ENCODE data around the gene SPHKAP.

DNA sequence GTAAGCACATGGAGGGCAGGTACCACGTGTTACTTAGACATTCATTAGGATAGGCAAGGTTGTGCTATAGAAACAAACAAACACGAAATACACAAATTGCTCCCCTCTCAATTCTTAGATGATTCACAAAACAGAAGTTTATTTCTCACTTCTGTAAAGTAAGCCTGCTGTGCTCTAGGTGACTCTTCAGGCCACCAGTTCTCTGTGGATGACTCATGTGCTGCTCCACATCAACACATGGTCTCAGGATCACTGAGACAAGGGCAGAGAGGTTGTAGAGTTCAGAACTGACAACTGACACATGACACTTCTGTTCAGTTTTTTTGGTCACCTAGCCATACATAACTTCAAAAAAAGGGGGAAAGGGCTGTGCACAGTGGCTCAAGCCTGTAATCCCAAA is 239.5 kb downstream of the SPHKAP start:
- TF ChIP-seq EZH2 (conservative IDR thresholded peaks at IDR 0.05; ENCODE audit: low read depth, low read length) (no peak), ESRRA (CRISPR knock-in tag; IDR thresholded peaks at IDR 0.05; ENCODE audit: low read depth) (no peak), ETV6 (CRISPR knock-in tag; conservative IDR thresholded peaks at IDR 0.05) (no peak), ZSCAN20 (CRISPR knock-in tag; IDR thresholded peaks at IDR 0.05; ENCODE audit: borderline replicate concordance) (no peak), SIN3A (IDR thresholded peaks at IDR 0.05; ENCODE audit: borderline replicate concordance, low read depth, low read length) (no peak), TOE1 (CRISPR knock-in tag; IDR thresholded peaks at IDR 0.05) (no peak), SMARCC2 (IDR thresholded peaks at IDR 0.05) (no peak), TARDBP (CRISPR knock-in tag; IDR thresholded peaks at IDR 0.05) (no peak), ZNF317 (CRISPR knock-in tag; IDR thresholded peaks at IDR 0.05) (no peak), MAZ (IDR thresholded peaks at IDR 0.05; ENCODE audit: borderline replicate concordance, low read depth, low read length) (no peak), MAZ (CRISPR knock-in tag; IDR thresholded peaks at IDR 0.05; ENCODE audit: low read depth) (no peak), ZSCAN31 (CRISPR knock-in tag; IDR thresholded peaks at IDR 0.05; ENCODE audit: low read depth) (no peak)
- TF ChIP-seq, protein P1, sequence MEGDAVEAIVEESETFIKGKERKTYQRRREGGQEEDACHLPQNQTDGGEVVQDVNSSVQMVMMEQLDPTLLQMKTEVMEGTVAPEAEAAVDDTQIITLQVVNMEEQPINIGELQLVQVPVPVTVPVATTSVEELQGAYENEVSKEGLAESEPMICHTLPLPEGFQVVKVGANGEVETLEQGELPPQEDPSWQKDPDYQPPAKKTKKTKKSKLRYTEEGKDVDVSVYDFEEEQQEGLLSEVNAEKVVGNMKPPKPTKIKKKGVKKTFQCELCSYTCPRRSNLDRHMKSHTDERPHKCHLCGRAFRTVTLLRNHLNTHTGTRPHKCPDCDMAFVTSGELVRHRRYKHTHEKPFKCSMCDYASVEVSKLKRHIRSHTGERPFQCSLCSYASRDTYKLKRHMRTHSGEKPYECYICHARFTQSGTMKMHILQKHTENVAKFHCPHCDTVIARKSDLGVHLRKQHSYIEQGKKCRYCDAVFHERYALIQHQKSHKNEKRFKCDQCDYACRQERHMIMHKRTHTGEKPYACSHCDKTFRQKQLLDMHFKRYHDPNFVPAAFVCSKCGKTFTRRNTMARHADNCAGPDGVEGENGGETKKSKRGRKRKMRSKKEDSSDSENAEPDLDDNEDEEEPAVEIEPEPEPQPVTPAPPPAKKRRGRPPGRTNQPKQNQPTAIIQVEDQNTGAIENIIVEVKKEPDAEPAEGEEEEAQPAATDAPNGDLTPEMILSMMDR (CRISPR knock-in tag; IDR thresholded peaks at IDR 0.05): no peak
- TF ChIP-seq, protein P2, sequence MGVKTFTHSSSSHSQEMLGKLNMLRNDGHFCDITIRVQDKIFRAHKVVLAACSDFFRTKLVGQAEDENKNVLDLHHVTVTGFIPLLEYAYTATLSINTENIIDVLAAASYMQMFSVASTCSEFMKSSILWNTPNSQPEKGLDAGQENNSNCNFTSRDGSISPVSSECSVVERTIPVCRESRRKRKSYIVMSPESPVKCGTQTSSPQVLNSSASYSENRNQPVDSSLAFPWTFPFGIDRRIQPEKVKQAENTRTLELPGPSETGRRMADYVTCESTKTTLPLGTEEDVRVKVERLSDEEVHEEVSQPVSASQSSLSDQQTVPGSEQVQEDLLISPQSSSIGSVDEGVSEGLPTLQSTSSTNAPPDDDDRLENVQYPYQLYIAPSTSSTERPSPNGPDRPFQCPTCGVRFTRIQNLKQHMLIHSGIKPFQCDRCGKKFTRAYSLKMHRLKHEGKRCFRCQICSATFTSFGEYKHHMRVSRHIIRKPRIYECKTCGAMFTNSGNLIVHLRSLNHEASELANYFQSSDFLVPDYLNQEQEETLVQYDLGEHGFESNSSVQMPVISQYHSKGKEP (CRISPR knock-in tag; IDR thresholded peaks at IDR 0.05): no peak
- TF ChIP-seq, protein P3, sequence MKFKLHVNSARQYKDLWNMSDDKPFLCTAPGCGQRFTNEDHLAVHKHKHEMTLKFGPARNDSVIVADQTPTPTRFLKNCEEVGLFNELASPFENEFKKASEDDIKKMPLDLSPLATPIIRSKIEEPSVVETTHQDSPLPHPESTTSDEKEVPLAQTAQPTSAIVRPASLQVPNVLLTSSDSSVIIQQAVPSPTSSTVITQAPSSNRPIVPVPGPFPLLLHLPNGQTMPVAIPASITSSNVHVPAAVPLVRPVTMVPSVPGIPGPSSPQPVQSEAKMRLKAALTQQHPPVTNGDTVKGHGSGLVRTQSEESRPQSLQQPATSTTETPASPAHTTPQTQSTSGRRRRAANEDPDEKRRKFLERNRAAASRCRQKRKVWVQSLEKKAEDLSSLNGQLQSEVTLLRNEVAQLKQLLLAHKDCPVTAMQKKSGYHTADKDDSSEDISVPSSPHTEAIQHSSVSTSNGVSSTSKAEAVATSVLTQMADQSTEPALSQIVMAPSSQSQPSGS (CRISPR knock-in tag; IDR thresholded peaks at IDR 0.05): no peak
